ENCODE measurements around the gene ANKRD36.

The ANKRD36 gene

DNA sequence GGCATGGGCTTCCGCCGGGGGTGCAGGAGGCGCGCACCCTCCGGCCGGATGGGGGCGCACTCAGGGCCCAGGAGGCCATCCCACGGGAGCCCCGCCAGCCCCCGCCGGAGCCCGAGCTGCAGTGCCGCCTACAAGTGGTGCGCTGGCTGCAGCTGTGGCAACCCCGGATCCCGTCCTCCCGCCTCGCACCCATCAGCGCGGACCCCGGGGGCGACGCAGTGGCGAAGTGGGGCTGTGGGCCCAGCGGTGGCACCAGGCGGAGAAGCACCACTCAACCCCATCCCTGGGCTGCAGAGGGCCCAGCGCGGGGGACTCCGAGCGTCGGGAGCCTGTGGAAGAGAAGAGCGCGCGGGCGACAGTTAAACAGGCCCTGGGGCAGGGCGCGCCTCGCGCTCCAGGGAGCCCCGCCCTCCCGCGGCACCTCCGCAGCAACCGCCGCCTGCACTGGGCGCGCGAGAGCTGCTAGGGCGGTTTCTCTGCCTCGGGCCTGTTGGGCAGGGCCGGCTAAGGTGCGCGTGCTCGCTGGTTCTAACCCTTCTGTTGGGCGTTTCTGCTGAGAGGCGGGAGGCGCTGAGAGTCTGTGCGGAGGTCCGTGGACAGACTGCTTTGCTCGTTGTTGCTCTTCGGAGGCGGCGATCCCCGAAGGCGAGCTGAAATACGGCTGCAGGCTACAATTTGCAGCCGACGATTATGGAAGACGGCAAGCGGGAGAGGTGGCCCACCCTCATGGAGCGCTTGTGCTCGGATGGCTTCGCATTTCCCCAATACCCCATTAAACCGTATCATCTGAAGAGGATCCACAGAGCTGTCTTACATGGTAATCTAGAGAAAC lies at the start of gene ANKRD36 (continued):
- TF ChIP-seq, protein P1, sequence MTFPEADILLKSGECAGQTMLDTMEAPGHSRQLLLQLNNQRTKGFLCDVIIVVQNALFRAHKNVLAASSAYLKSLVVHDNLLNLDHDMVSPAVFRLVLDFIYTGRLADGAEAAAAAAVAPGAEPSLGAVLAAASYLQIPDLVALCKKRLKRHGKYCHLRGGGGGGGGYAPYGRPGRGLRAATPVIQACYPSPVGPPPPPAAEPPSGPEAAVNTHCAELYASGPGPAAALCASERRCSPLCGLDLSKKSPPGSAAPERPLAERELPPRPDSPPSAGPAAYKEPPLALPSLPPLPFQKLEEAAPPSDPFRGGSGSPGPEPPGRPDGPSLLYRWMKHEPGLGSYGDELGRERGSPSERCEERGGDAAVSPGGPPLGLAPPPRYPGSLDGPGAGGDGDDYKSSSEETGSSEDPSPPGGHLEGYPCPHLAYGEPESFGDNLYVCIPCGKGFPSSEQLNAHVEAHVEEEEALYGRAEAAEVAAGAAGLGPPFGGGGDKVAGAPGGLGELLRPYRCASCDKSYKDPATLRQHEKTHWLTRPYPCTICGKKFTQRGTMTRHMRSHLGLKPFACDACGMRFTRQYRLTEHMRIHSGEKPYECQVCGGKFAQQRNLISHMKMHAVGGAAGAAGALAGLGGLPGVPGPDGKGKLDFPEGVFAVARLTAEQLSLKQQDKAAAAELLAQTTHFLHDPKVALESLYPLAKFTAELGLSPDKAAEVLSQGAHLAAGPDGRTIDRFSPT (tag by site-specific recombination; IDR thresholded peaks at IDR 0.05) = peak; percentile 73; the same call in 1 of the 2 replicates
- TF ChIP-seq MZF1 (tag by site-specific recombination; IDR thresholded peaks at IDR 0.05; ENCODE audit: borderline replicate concordance) (0 out of 2 replicates have a peak, but pooled peaks have one; percentile 58), ZBTB44 (tag by site-specific recombination; IDR thresholded peaks at IDR 0.05) (0 out of 2 replicates have a peak, but pooled peaks have one; percentile 4), ZBTB10 (tag by site-specific recombination; IDR thresholded peaks at IDR 0.05) (peak; percentile 82), KLF8 (tag by site-specific recombination; IDR thresholded peaks at IDR 0.05) (peak; percentile 65; the same call in 1 of the 2 replicates), SP2 (tag by site-specific recombination; IDR thresholded peaks at IDR 0.05) (peak; percentile 70), ZNF449 (tag by site-specific recombination; IDR thresholded peaks at IDR 0.05) (peak; percentile 90; the same call in 1 of the 2 replicates), ZBTB8A (tag by site-specific recombination; IDR thresholded peaks at IDR 0.05) (peak; percentile 86), KLF7 (tag by site-specific recombination; IDR thresholded peaks at IDR 0.05; ENCODE audit: borderline replicate concordance) (peak; percentile 46; the same call in 1 of the 2 replicates), KLF1 (tag by site-specific recombination; IDR thresholded peaks at IDR 0.05) (peak; percentile 66), ZBTB26 (tag by site-specific recombination; optimal IDR thresholded peaks at IDR 0.05) (peak; percentile 93), ZNF391 (tag by site-specific recombination; IDR thresholded peaks at IDR 0.05; ENCODE audit: borderline replicate concordance, low read depth) (0 out of 2 replicates have a peak, but pooled peaks have one; percentile 36), ZNF423 (tag by site-specific recombination; IDR thresholded peaks at IDR 0.05) (peak; percentile 92), ZNF341 (tag by site-specific recombination; IDR thresholded peaks at IDR 0.05; ENCODE audit: low read depth) (peak; percentile 41; the same call in 1 of the 2 replicates), ZIC2 (tag by site-specific recombination; IDR thresholded peaks at IDR 0.05) (peak; percentile 66), EGR2 (tag by site-specific recombination; IDR thresholded peaks at IDR 0.05; ENCODE audit: low read depth) (peak; percentile 73)
- TF ChIP-seq, protein P2, sequence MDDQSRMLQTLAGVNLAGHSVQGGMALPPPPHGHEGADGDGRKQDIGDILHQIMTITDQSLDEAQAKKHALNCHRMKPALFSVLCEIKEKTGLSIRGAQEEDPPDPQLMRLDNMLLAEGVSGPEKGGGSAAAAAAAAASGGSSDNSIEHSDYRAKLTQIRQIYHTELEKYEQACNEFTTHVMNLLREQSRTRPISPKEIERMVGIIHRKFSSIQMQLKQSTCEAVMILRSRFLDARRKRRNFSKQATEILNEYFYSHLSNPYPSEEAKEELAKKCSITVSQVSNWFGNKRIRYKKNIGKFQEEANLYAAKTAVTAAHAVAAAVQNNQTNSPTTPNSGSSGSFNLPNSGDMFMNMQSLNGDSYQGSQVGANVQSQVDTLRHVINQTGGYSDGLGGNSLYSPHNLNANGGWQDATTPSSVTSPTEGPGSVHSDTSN (CRISPR knock-in tag; IDR thresholded peaks at IDR 0.05) = 0 out of 2 replicates have a peak, but pooled peaks have one; percentile 63
- TF ChIP-seq, protein P3, sequence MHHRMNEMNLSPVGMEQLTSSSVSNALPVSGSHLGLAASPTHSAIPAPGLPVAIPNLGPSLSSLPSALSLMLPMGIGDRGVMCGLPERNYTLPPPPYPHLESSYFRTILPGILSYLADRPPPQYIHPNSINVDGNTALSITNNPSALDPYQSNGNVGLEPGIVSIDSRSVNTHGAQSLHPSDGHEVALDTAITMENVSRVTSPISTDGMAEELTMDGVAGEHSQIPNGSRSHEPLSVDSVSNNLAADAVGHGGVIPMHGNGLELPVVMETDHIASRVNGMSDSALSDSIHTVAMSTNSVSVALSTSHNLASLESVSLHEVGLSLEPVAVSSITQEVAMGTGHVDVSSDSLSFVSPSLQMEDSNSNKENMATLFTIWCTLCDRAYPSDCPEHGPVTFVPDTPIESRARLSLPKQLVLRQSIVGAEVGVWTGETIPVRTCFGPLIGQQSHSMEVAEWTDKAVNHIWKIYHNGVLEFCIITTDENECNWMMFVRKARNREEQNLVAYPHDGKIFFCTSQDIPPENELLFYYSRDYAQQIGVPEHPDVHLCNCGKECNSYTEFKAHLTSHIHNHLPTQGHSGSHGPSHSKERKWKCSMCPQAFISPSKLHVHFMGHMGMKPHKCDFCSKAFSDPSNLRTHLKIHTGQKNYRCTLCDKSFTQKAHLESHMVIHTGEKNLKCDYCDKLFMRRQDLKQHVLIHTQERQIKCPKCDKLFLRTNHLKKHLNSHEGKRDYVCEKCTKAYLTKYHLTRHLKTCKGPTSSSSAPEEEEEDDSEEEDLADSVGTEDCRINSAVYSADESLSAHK (tag by site-specific recombination; IDR thresholded peaks at IDR 0.05) = peak; percentile 55; the same call in 1 of the 2 replicates
- TF ChIP-seq, protein P4, sequence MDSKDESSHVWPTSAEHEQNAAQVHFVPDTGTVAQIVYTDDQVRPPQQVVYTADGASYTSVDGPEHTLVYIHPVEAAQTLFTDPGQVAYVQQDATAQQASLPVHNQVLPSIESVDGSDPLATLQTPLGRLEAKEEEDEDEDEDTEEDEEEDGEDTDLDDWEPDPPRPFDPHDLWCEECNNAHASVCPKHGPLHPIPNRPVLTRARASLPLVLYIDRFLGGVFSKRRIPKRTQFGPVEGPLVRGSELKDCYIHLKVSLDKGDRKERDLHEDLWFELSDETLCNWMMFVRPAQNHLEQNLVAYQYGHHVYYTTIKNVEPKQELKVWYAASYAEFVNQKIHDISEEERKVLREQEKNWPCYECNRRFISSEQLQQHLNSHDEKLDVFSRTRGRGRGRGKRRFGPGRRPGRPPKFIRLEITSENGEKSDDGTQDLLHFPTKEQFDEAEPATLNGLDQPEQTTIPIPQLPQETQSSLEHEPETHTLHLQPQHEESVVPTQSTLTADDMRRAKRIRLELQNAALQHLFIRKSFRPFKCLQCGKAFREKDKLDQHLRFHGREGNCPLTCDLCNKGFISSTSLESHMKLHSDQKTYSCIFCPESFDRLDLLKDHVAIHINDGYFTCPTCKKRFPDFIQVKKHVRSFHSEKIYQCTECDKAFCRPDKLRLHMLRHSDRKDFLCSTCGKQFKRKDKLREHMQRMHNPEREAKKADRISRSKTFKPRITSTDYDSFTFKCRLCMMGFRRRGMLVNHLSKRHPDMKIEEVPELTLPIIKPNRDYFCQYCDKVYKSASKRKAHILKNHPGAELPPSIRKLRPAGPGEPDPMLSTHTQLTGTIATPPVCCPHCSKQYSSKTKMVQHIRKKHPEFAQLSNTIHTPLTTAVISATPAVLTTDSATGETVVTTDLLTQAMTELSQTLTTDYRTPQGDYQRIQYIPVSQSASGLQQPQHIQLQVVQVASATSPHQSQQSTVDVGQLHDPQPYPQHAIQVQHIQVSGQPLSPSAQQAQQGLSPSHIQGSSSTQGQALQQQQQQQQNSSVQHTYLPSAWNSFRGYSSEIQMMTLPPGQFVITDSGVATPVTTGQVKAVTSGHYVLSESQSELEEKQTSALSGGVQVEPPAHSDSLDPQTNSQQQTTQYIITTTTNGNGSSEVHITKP (tag by site-specific recombination; IDR thresholded peaks at IDR 0.05) = peak; percentile 33; the same call in 1 of the 2 replicates

All from HEK293 (cell line).